Measurements from ENCODE around the gene EPB41L3.
A peak's percentile ranks its signal among the peaks of the same experiment; 100 is the strongest.

The EPB41L3 gene

DNA sequence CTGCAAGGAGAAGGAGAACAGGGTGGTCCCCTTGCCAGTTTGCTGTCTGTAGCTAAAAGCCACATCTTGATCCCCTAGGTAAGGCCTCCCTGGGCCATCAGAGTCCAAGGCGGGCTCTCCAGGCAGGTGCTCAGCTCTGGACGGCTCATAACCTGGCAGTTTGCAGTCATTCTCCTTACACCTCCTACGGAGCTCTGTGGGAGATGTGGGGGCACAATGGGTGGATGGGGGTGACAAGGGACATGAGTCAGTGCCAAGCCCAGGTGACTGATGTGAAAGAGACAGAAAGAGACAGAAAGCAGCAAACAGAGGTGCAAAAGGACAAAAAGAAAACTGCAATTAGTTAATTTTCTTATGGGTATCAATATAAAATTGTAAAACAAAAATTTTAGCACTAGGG, 127.7 kb downstream of the EPB41L3 start:
- Histone ChIP-seq H3K79me1 (ENCODE audit: low read depth, low read length) (no peaks in the 10 kb centered on the region), H2BK12ac (ENCODE audit: low read length) (no peak overlapping the region), H3K4me2 (ENCODE audit: insufficient read depth, low read length, poor library complexity, severe bottlenecking) (no peak overlapping the region), H3K27me3 (ENCODE audit: control insufficient read depth in 3 of 3, insufficient read depth in 3 of 3, low read depth in 1 of 3, low read length in 3 of 3) (no peaks in the 10 kb centered on the region), H3K36me3 (replicated peaks in 1 of 2; ENCODE audit: control insufficient read depth in 2 of 2, insufficient read depth in 2 of 2, low read length in 2 of 2) (no peaks in the 10 kb centered on the region), H3K4ac (ENCODE audit: low read length) (no peak overlapping the region), H3K9me3 (replicated peaks in 1 of 2; ENCODE audit: control insufficient read depth in 2 of 2, insufficient read depth in 1 of 2, low read depth in 1 of 2, low read length in 2 of 2) (no peaks in the 10 kb centered on the region), H3K4me1 (ENCODE audit: control insufficient read depth in 2 of 2, insufficient read depth in 1 of 2, low read depth in 1 of 2, low read length in 2 of 2) (peaks cover 16 to 20% of the 10 kb centered on the region in 2 donors), H2BK120ac (ENCODE audit: low read depth, low read length) (no peak overlapping the region), H4K91ac (ENCODE audit: low read depth, low read length, poor library complexity) (no peak overlapping the region), H2BK5ac (ENCODE audit: low read length) (no peak overlapping the region), H3K14ac (ENCODE audit: low read length) (no peak overlapping the region), H3K23ac (ENCODE audit: low read depth, low read length, poor library complexity) (no peak overlapping the region), H3K18ac (ENCODE audit: low read length) (no peak overlapping the region), H4K8ac (ENCODE audit: low read depth, low read length) (no peak overlapping the region), H2BK15ac (ENCODE audit: low read length) (no peak overlapping the region), H2AK5ac (ENCODE audit: low read depth, low read length) (no peak overlapping the region), H2AFZ (ENCODE audit: low read length) (no peak overlapping the region), H3K27ac (replicated peaks; ENCODE audit: low read length) (no peak overlapping the region), H3K9ac (ENCODE audit: low read depth, low read length, poor library complexity) (no peak overlapping the region), H3K4me3 (ENCODE audit: low read length in 2 of 2) (no peak overlapping the region)
- WGBS, 2 donors (ENCODE audit: extremely low coverage in 2 of 2, insufficient read length in 2 of 2, insufficient replicate concordance in 1 of 2), result no CpG with 5 or more reads among the region's 3 CpGs
- DNase-seq (ENCODE audit: low spot score), result no peak

DNA sequence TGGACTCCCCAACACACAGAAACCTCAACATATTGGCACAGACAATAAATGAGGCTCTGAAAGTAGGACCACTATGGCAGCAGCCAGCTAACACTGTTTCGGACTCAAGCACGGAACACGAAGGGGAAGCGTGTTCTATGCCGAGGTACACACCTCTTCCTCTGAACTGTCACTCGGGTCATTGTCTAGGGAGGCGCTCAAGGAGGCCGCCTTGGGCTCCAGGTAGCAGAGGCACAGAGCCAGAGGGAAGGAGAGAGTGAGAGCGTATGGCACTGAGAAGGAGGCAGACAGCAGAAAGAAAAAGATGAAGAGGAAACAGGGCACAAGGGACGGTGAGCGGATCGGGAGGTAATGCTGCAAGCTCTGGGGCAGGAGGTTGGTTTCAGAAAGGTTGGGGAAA, 128.1 kb downstream of the EPB41L3 start:
- WGBS, 2 donors (ENCODE audit: extremely low coverage in 2 of 2, insufficient read length in 2 of 2, insufficient replicate concordance in 1 of 2), result no CpG with 5 or more reads among the region's 12 CpGs
- no peak overlapping the region for H4K91ac ChIP-seq (ENCODE audit: low read depth, low read length, poor library complexity)
- no peak overlapping the region for H3K14ac ChIP-seq (ENCODE audit: low read length)
- no peak overlapping the region for H3K27ac ChIP-seq (replicated peaks; ENCODE audit: low read length)
- H3K18ac ChIP-seq (ENCODE audit: low read length), result peak overlapping the region; percentile 39
- no peak overlapping the region for H2BK5ac ChIP-seq (ENCODE audit: low read length)
- H3K36me3 ChIP-seq (replicated peaks in 1 of 2; ENCODE audit: control insufficient read depth in 2 of 2, insufficient read depth in 2 of 2, low read length in 2 of 2), result no peaks in the 10 kb centered on the region
- H3K4me1 ChIP-seq (ENCODE audit: control insufficient read depth in 2 of 2, insufficient read depth in 1 of 2, low read depth in 1 of 2, low read length in 2 of 2), result peaks cover 16 to 20% of the 10 kb centered on the region in 2 donors
- H2AFZ ChIP-seq (ENCODE audit: low read length), result no peak overlapping the region
- no peak overlapping the region for H3K4me3 ChIP-seq (ENCODE audit: low read length in 2 of 2)
- no peak for DNase-seq (ENCODE audit: low spot score)
- H2BK15ac ChIP-seq (ENCODE audit: low read length), result no peak overlapping the region
- H3K79me1 ChIP-seq (ENCODE audit: low read depth, low read length), result no peaks in the 10 kb centered on the region
- H3K9me3 ChIP-seq (replicated peaks in 1 of 2; ENCODE audit: control insufficient read depth in 2 of 2, insufficient read depth in 1 of 2, low read depth in 1 of 2, low read length in 2 of 2), result no peaks in the 10 kb centered on the region
- H3K27me3 ChIP-seq (ENCODE audit: control insufficient read depth in 3 of 3, insufficient read depth in 3 of 3, low read depth in 1 of 3, low read length in 3 of 3), result no peaks in the 10 kb centered on the region
- no peak overlapping the region for H2BK120ac ChIP-seq (ENCODE audit: low read depth, low read length)
- no peak overlapping the region for H4K8ac ChIP-seq (ENCODE audit: low read depth, low read length)
- no peak overlapping the region for H3K23ac ChIP-seq (ENCODE audit: low read depth, low read length, poor library complexity)
- H3K9ac ChIP-seq (ENCODE audit: low read depth, low read length, poor library complexity), result no peak overlapping the region
- no peak overlapping the region for H2BK12ac ChIP-seq (ENCODE audit: low read length)
- no peak overlapping the region for H3K4me2 ChIP-seq (ENCODE audit: insufficient read depth, low read length, poor library complexity, severe bottlenecking)
- H2AK5ac ChIP-seq (ENCODE audit: low read depth, low read length), result no peak overlapping the region
- no peak overlapping the region for H3K4ac ChIP-seq (ENCODE audit: low read length)

DNA sequence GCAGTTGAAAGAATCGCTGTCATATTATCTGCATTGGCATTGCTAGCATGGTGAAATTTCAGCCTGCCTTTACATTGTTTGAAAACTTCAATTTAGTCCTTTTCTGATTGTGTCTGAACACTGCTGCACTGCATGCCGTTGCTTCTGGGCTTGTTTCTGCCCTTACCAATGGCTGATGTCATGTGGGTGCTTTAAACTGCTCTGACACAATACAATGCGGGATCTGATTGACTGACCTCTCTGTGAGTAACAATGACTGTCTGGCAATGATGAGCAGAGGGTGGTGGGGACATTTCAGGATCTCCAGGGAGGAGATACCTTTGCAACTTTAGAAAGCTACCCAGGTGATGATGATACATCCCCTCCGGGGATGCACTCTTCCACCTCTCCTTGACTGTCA, 128.8 kb downstream of the EPB41L3 start:
- peak overlapping the region; percentile 84 for H3K27ac ChIP-seq (replicated peaks; ENCODE audit: low read length)
- H2AK5ac ChIP-seq (ENCODE audit: low read depth, low read length), result no peak overlapping the region
- no peak overlapping the region for H3K4me3 ChIP-seq (ENCODE audit: low read length in 2 of 2)
- no peak overlapping the region for H3K23ac ChIP-seq (ENCODE audit: low read depth, low read length, poor library complexity)
- no peak overlapping the region for H4K8ac ChIP-seq (ENCODE audit: low read depth, low read length)
- no peak overlapping the region for H3K9ac ChIP-seq (ENCODE audit: low read depth, low read length, poor library complexity)
- no peaks in the 10 kb centered on the region for H3K27me3 ChIP-seq (ENCODE audit: control insufficient read depth in 3 of 3, insufficient read depth in 3 of 3, low read depth in 1 of 3, low read length in 3 of 3)
- no peak overlapping the region for H2BK12ac ChIP-seq (ENCODE audit: low read length)
- H3K14ac ChIP-seq (ENCODE audit: low read length), result no peak overlapping the region
- H4K91ac ChIP-seq (ENCODE audit: low read depth, low read length, poor library complexity), result no peak overlapping the region
- no peak for DNase-seq (ENCODE audit: low spot score)
- H3K79me1 ChIP-seq (ENCODE audit: low read depth, low read length), result no peaks in the 10 kb centered on the region
- H2AFZ ChIP-seq (ENCODE audit: low read length), result peak overlapping the region; percentile 80
- no CpG with 5 or more reads among the region's 4 CpGs for WGBS, 2 donors (ENCODE audit: extremely low coverage in 2 of 2, insufficient read length in 2 of 2, insufficient replicate concordance in 1 of 2)
- H3K18ac ChIP-seq (ENCODE audit: low read length), result no peak overlapping the region
- no peaks in the 10 kb centered on the region for H3K9me3 ChIP-seq (replicated peaks in 1 of 2; ENCODE audit: control insufficient read depth in 2 of 2, insufficient read depth in 1 of 2, low read depth in 1 of 2, low read length in 2 of 2)
- H3K4ac ChIP-seq (ENCODE audit: low read length), result no peak overlapping the region
- no peak overlapping the region for H2BK15ac ChIP-seq (ENCODE audit: low read length)
- H2BK120ac ChIP-seq (ENCODE audit: low read depth, low read length), result no peak overlapping the region
- H3K4me2 ChIP-seq (ENCODE audit: insufficient read depth, low read length, poor library complexity, severe bottlenecking), result no peak overlapping the region
- peaks cover 18 to 20% of the 10 kb centered on the region in 2 donors for H3K4me1 ChIP-seq (ENCODE audit: control insufficient read depth in 2 of 2, insufficient read depth in 1 of 2, low read depth in 1 of 2, low read length in 2 of 2)
- no peak overlapping the region for H2BK5ac ChIP-seq (ENCODE audit: low read length)
- H3K36me3 ChIP-seq (replicated peaks in 1 of 2; ENCODE audit: control insufficient read depth in 2 of 2, insufficient read depth in 2 of 2, low read length in 2 of 2), result no peaks in the 10 kb centered on the region

DNA sequence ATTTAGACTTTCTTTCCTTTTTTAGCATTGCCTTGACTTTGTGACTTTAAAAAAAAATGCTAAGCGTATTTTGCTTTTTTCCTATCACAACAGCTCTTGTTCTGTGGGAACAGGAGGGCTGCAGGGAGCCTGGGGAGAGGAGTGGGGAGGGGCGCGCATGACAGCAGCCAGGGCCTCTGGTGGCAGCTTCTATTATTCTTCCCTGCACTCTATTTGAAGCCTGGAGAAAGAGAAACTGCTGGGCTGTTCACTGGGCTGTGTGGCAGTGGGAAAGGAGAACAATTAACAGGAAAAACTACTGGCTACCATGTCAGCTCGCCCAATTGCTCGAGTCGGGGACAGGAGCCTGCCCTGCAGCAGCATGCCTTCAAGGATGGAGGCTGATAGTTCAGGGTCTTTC, 129.3 kb downstream of the EPB41L3 start:
- H2AK5ac ChIP-seq (ENCODE audit: low read depth, low read length), result no peak overlapping the region
- no peak overlapping the region for H3K18ac ChIP-seq (ENCODE audit: low read length)
- H3K4me3 ChIP-seq (ENCODE audit: low read length in 2 of 2), result no peak overlapping the region
- no peaks in the 10 kb centered on the region for H3K9me3 ChIP-seq (replicated peaks in 1 of 2; ENCODE audit: control insufficient read depth in 2 of 2, insufficient read depth in 1 of 2, low read depth in 1 of 2, low read length in 2 of 2)
- H3K14ac ChIP-seq (ENCODE audit: low read length), result no peak overlapping the region
- no peak overlapping the region for H2BK5ac ChIP-seq (ENCODE audit: low read length)
- H3K4me1 ChIP-seq (ENCODE audit: control insufficient read depth in 2 of 2, insufficient read depth in 1 of 2, low read depth in 1 of 2, low read length in 2 of 2), result peaks cover 18 to 20% of the 10 kb centered on the region in 2 donors
- WGBS, 2 donors (ENCODE audit: extremely low coverage in 2 of 2, insufficient read length in 2 of 2, insufficient replicate concordance in 1 of 2), result no CpG with 5 or more reads among the region's 6 CpGs
- H2AFZ ChIP-seq (ENCODE audit: low read length), result peak overlapping the region; percentile 80
- H3K4me2 ChIP-seq (ENCODE audit: insufficient read depth, low read length, poor library complexity, severe bottlenecking), result no peak overlapping the region
- H2BK120ac ChIP-seq (ENCODE audit: low read depth, low read length), result no peak overlapping the region
- H4K8ac ChIP-seq (ENCODE audit: low read depth, low read length), result no peak overlapping the region
- H3K79me1 ChIP-seq (ENCODE audit: low read depth, low read length), result no peaks in the 10 kb centered on the region
- H2BK15ac ChIP-seq (ENCODE audit: low read length), result no peak overlapping the region
- DNase-seq (ENCODE audit: low spot score), result peak; percentile 54
- peak overlapping the region; percentile 84 for H3K27ac ChIP-seq (replicated peaks; ENCODE audit: low read length)
- H2BK12ac ChIP-seq (ENCODE audit: low read length), result no peak overlapping the region
- no peak overlapping the region for H3K23ac ChIP-seq (ENCODE audit: low read depth, low read length, poor library complexity)
- no peak overlapping the region for H4K91ac ChIP-seq (ENCODE audit: low read depth, low read length, poor library complexity)
- H3K27me3 ChIP-seq (ENCODE audit: control insufficient read depth in 3 of 3, insufficient read depth in 3 of 3, low read depth in 1 of 3, low read length in 3 of 3), result no peaks in the 10 kb centered on the region
- no peak overlapping the region for H3K4ac ChIP-seq (ENCODE audit: low read length)
- no peaks in the 10 kb centered on the region for H3K36me3 ChIP-seq (replicated peaks in 1 of 2; ENCODE audit: control insufficient read depth in 2 of 2, insufficient read depth in 2 of 2, low read length in 2 of 2)
- no peak overlapping the region for H3K9ac ChIP-seq (ENCODE audit: low read depth, low read length, poor library complexity)
